GM19463 (cell line): Measurements from ENCODE around the gene CLOCK.
A peak's percentile ranks its signal among the peaks of the same experiment; 100 is the strongest.

ENCODE experiments used
- ATAC-seq: cut with Tn5 transposase; IDR thresholded peaks from one replicate; pipeline ENCODE4 v1.9.1; 2021; ENCODE audit warnings: mild to moderate bottlenecking, moderate library complexity; ENCODE audit not compliant: unreplicated experiment

Gene CLOCK

DNA sequence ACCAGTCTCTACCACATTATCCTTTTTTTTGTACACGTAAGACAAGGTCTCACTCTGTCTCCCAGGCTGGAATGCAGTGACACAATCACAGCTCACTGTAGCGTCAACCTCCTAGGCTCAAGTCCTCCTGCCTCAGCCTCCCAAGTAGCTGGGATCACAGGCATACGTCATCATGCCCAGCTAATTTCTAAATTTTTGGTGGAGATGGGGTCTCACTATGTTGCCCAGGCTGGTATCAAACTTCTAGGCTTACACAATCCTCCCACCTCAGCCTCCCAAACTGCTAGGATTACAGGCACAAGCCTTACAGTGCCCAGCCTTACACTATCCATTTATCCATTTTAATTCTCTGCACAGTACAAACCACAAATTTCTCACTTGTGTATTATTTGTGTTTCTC lies 58.0 kb downstream of the CLOCK start:
- no peak for ATAC-seq

DNA sequence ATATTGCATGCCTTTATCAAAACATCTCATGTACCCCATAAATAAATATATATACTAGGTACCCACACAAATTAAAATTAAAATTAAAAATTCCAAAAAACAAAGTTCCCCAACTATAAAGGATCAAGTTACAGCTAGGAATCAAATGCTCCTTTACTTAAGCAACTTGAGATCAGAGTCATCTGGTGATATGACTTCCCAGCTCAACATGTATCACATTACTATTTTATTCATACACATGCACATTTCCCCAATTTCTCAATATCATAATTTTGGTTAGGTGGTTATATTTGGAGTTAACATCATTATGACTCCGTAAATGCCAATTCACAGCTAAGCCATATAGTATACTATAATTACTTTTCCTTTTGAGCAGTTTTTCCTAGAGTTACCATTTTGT lies 60.9 kb downstream of the CLOCK start:
- ATAC-seq = no peak

DNA sequence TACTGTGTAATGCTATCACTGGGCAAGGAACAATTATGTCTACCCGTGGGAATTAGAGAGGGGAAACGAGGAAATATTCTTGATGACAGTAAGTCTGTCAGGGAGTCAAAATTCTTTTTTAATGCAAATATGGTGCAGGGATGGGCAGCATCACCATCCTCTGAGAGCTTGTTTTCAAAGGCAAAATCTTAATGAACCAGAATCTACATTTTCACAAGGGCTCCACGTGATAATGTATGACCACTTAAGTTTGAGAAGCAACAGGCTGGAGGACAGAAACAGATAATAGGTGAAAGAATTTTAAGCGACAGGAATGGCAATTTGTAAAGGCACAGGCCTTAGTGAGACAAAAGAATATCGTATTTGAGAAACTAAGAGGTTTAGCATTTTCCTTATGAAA lies 63.4 kb downstream of the CLOCK start:
- ATAC-seq = no peak

DNA sequence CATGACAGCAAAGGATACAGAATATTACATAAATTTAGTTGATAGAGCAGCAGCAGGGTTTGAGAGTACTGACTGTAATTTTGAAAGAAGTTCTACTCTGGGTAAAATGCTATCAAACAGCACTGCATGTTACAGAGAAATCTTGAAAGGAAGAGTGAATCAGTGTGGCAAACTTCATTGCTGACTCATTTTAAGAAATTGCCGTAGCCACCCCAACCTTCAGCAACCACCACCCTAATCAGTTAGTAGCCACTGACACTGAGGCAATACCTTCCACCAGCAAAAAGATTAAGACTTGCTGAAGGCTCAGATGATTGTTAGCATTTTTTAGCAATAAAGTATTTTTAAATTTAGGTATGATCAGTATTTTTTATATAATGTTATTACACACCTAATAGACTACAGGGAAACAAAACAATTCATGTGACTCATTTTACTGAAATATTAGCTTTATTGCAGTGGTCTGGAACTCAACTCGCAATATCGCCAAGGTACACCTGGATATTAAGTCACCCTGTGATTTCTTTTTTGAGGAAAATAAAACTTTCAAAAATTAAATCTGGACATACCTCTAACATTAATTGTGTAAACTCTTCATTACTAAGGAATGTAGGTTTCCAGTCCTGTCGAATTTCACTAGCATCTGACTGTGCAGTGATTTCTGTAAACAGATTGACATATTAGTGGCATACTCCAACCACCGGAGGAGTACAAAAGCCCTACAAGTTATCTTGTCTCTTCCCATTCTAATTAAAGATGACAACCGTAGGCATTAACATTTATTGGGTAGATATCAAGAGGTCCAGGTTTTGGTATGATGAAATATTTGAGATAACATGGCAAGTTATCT lies 71.1 kb downstream of the CLOCK start:
- ATAC-seq = no peak

DNA sequence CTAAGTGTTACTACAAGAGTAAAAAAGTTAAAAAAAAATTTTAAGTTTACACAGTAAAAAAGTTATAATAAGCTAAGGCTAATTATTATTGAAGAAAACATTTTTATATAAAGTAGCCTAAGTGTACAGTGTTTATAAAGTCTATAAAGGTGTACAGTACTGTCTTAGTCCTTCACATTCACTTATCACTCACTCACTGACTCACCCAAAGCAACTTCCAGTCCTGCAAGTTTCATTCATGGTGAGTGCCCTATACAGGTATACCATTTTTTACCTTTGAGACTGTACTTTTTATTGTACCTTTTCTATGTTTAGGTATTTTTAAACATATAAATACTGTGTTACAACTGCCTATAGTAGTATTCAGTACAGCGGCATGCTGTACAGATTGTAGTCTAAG lies 76.7 kb downstream of the CLOCK start:
- ATAC-seq = no peak

DNA sequence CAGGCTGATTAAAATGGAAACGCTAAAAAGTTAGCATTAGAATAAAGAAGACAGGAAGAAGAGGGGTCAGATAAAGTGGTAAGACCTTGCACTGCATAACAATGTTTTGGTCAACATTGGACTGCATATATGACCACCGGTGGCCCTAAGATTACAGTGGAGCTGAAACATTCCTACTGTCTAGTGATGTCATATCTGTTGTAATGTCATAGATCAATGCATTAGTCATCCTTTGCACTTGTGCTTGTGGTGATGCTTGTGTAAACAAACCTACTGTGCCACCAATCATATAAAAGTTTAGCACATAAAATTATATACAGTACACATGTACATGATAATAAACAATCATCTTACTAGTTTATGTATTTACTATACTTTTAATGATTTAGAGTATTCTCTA lies 78.0 kb downstream of the CLOCK start:
- no peak for ATAC-seq

DNA sequence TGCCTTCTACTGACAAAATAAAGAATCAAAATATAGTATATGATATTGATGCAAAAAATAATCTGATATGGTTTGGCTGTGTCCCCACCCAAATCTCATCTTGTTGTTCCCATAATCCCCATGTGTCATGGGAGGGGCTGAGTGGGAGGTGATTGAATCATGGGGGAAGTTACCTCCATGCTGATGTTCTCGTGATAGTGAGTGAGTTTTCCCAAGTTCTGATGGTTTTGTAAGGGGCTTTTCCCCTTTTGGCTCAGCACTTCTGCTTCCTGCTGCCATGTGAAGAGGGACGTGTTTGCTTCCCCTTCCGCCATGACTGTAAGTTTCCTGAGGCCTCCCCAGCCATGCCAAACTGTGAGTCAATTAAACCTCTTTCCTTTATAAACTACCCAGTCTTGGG lies 80.7 kb downstream of the CLOCK start:
- no peak for ATAC-seq

DNA sequence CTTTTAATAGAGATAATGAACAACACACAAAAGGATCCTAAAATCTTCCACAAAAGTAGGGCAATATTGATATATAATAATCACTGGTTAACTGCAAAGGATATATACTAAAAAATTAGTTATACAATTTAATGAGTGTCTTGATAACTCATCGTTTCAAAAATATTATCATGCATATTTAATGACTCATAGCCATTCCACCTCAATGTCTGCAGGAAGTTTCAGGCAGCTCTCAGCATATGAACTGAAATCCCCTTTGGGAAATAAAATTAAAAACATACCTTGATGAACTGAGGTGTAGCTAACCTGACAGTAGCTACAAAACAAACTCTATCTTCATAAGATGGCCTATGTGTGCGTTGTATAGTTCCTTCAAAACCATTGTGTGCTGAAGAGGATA lies 88.1 kb downstream of the CLOCK start:
- ATAC-seq = no peak

DNA sequence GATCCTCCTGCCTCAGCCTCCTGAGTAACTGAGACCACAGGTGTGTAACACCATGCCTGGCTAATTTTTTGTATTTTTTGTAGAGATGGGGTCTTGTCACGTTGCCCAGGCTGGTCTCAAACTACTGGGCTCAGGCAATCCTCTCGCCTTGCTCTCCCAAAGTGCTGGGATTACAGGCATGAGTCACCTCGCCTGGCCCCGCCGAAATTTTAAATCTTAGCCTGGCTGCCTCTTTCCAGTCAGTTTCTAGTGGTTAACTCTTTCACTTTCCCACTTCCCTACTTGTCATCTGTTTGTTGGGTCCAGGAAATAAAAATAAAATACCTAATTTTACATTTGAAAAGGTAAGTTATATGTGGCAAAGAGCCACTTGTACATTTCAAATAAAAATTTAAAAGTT lies 88.5 kb downstream of the CLOCK start:
- ATAC-seq = no peak

DNA sequence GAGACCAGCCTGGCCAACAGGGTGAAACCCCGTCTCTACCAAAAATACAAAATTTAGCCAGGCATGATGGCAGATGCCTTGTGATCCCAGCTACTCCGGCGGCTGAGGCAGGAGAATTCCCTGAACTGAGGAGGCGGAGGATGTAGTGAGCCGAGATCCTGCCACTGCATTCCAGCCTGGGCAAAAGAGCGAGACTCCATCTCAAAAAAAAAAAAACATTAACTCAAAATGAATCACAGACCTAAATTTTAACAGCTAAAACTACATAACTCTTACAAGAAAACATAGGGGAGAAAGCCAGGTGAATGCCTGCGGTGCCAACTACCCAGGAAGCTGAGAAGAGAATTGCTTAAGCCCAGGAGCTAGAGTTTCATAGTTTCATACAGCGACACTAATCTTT lies 96.1 kb downstream of the CLOCK start:
- ATAC-seq = no peak

DNA sequence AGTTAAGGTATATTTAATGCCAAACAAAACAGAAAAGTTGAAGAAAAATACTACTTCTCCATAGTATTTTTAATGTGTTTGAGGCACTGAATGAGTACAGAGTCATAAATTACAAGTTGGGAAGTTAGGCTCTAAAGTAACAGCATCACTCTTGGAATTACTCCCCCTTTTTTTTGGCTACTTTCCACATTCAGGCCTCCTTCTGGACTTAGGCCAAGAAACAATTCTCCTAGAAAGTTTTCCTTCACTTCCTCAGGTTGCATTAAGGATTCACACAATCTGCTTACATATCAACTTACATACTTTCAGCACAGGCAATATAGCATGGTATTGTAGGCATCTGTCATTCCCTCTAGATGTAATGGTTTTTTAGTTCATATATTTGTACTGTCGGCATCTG lies 98.9 kb downstream of the CLOCK start:
- no peak for ATAC-seq

DNA sequence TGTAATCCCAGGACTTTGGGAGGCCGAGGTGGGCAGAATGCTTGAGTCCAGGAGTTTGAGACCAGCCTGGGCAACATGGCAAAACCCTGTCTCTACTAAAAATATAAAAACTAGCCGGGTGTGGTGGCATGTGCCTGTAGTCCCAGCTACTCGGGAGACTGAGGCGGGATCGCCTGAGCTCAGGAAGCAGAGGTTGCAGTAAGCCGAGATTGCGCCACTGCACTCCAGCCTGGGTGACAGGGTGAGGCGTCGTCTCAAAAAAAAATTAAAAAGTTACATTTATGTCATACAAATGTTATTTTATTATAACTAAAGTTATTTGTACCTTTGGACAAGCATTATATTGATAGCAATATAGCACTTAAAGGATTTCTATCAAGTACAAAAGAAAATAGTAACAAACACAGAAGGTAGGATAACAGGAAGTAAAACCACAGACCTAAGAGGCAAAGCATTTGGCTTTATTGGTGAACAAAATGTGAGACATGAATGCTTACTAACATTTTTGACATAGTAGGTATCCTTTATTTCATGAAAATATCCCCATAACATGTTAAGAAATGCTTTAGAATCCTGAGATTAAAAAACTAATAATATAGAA lies 99.5 kb downstream of the CLOCK start:
- no peak for ATAC-seq

DNA sequence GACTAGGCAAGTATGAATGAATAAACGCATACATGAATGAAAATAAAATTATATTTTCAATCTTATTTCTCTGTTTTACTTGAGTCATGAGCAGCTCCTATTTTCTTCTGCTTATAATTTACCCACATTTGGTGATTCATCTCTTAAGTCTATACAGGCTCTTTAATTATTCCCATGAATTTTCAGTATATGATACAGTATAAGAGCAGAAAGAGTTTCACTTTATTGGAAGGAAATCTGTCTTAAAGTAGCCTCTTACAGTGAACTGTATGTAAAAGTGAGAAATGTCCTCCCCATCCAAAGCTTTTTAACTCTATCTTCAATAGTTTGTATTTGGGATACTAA lies 100.2 kb downstream of the CLOCK start:
- ATAC-seq = no peak

DNA sequence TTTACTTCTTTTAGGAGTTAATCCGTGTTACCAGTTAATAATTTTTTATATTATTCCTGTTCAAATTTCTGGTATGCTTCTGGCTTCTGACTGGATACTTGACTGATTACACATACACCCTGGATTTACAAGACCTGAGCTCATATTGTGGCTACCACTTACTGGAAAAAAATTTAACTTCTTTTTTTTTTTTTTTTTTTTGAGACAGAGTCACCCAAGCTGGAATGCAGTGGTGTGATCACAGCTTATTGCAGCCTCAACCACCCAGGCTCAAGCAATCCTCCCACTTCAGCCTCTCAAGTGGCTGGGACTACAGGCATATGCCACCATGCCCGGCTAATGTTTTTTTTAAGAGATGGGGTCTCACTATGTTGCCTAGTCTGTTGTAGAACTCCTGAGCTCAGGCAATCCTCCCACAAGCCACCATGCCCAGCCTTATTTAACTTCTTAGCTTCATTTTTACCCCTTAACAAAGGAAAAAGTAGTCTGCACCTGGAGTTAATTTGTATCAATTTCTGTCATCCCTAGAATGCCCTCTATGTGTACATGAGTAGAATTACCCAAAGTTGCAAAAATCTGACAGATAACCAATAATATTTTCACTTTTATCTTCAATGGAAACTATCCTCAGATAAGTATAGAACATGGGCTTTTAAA lies 100.7 kb downstream of the CLOCK start:
- no peak for ATAC-seq

DNA sequence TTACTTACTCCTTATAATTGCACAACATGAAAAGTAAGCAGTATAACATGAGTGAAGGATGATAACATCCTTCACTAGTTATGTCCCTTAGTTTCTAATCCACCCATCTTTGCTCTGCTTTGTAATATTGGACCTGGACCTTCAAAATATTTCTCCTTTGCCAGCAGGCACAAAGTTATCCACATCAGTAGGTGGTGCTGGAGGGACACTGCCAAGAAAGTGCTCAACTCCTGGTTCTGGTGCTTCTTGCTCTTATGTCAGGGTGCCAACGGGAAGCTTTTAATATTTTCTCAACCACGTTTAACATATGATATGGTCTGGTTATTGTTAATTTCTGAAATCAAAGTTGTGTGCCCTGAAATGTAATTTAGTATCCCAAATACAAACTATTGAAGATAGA lies 101.9 kb downstream of the CLOCK start:
- ATAC-seq = no peak

DNA sequence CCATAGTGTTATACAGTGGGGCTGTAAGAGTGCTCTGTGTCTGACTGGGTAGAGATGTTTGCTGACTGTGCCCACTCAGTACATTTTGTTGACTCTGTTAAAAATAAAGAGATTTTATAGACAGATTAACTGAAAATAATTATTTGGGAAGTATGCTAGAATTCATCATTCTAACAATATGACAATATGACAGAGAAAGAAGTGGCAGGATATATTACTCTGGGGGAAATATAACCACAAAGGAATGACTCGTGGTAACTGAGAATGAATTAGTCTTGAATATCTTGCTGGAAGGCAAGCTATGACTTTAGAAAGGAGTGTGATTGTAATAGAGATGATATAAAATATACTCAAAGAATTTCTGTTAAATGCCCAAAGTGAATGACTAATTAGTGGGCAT lies 104.2 kb downstream of the CLOCK start:
- no peak for ATAC-seq

DNA sequence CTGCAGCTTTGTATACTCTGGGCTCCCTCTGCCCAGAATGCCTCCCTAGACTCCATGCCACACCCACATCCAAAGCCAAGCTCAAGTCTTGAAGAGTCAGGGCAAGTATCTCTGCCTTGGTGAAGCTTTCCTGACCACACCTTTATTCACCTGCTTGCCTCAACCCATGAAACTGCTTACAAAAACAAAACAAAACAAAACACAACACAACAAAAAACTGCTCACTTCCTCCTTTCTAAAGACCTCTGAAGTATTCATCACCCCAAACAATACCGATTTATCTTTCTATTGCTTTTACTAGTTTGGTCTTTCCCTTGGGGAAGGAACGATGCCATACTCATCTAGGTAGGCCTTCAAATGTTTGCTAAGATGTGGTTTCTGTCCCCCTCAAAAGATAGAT lies 105.9 kb downstream of the CLOCK start:
- ATAC-seq = no peak

DNA sequence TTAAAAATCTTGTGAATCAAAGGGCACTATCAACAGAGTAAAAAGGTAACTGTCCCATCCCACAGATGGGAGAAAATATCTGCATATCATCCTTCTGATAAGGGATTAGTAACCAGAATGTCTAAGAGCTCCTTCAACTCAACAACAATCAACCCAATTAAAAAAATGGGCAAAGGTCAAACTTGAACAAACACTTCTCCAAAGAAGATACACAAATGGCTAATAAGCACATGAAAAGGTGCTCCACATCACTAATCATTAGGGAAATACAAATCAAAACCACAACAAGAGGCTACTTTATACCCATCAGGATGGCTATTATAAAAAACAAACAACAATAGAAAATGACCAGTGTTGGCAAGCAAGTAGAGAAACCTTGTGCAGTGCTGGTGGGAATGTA lies 107.7 kb downstream of the CLOCK start:
- no peak for ATAC-seq

DNA sequence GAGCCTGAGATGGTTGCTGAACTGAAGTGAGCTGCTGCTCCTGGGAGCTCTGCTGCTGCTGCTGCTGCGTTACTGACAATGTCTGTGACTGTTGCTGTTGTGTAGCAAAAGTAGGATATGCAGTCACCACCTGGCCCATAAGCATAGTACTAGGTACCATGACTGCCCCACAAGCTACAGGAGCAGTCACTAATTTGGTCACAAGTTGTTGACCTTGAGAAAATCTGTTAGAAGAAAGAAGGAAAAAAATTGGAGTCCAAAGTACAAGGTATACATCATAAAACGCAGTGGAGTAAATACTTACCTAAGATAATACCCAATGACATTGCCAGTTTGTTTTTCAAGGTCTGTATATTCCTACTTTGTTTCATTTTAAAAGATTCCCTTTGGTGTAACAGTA lies 108.4 kb downstream of the CLOCK start:
- no peak for ATAC-seq

DNA sequence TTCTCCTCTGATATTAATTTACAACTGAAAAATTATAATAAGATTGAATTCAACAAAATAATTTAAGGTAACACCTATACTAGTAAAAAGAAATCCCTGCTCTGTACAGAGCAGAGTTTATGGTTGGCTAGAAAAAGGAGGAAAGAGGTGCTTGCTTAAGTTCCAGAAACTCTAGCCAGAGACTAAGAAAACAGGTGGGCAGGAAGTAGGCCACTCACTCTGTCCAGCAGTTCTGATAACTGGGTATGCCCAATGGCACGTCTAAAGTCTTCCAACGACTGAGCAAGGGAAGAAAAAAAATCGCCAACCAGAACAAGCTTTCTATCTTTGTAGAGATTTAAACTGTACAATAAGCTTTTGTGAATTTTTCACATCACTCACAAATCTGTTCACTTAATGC lies 108.9 kb downstream of the CLOCK start:
- ATAC-seq = no peak

DNA sequence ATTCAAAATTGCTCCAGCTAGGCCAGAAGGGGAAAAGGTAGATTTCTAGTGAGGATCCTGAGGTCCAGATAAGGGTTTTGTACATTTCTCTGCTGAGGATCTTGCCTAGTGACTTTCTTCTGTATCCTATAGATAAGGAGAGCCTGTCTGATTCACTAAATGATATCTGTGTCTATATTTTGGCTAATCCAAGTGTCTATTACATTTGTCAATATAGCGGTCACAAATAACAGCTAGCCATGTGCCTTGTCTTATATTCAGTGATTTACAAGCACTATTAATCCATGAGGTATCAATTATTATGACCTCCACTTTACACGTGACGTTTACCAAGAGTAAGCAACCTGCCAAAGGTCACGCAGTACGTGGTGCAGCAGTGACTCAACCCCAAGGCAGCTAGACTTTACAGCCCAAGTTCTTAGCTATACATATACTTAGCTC lies 109.3 kb downstream of the CLOCK start:
- ATAC-seq = no peak

DNA sequence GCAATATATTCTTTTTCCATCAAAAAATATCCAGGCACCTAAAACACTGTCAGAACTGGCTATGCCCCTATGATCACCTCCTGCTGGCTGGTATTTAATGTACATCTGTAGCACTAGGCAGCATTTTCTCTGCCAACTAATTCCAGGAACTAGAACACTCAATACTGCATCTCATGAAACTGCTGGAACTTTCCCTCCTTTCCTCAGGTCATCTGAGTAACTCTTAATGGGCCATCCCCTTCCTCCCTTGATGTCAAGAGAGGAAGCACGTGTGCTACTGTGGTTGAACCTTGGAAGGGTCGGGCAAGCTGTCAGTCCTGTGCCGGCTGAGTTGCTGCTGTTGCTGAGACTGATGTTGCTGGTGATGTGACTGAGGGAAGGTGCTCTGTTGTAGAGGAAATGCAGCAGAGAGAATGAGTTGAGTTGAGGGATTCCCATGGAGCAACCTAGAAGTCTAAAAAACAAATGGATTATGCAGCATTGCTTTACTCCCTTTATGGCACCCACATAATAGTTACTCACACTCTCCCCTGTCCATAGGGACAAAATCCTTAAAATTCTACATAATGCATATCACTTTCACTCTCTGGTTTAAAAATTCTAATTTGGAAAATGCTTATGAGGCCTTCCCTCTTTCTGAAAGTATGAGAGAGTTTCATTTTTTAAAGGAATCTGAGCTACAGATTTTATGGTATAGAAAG lies 111.4 kb downstream of the CLOCK start:
- peak; percentile 77 for ATAC-seq
